ENCODE data around the gene STON2.
"Not testable (repeated sequence)": the region's sequence is repeated elsewhere in the genome, so short reads cannot be mapped to it uniquely, and the experiment has no call there.

GRCh38 chr14:81244431-81244830 lies 155.7 kb downstream of the STON2 start:
- TF ChIP-seq GABPA (IDR thresholded peaks at IDR 0.05 in 1 of 2, conservative IDR thresholded peaks at IDR 0.05 in 1 of 2); CTCF (IDR thresholded peaks at IDR 0.05; ENCODE audit: low read depth, low read length, missing input control); MAX (IDR thresholded peaks at IDR 0.05); REST (IDR thresholded peaks at IDR 0.05): not testable (repeated sequence)
